ENCODE results near the gene EVPLL. TPM values are rescaled to one million over a fixed set of nuclear protein-coding genes. Genes with fewer than 3 reads are reported as not detected.

Gene EVPLL
- total RNA-seq, 1 donor from 2014 or later: not detected

Other genes with a start within 250 kb of the EVPLL start
- 73.4 TPM for gene ALKBH5, start 193.9 kb upstream of the EVPLL start, total RNA-seq
- 25.3 TPM for gene LLGL1, start 152.1 kb upstream of the EVPLL start, total RNA-seq
- gene FLII, start 119.0 kb upstream of the EVPLL start, total RNA-seq: 716 TPM
- gene MIEF2, start 117.1 kb upstream of the EVPLL start, total RNA-seq: 18.5 TPM
- 52.8 TPM for gene TOP3A, start 62.8 kb upstream of the EVPLL start, total RNA-seq
- 10.3 TPM for gene SMCR8, start 62.5 kb upstream of the EVPLL start, total RNA-seq
- 16.7 TPM for gene SHMT1, start 14.2 kb upstream of the EVPLL start, total RNA-seq
- gene LGALS9C, start 99.0 kb downstream of the EVPLL start, total RNA-seq: not detected

Measured in ascending aorta (tissue), 1 donor.